Coronary artery (tissue), 2 donors: ENCODE data around the gene SCG5.

Experiments used
- DNase-seq: peaks from one replicate; pipeline ENCODE4 v3.0.0-alpha.2; 2017; ENCODE audit warnings: low spot score
- H3K27ac ChIP-seq, 2 donors: fragments of 200-600 bp; sonication (generic); one replicate each; pipeline ENCODE4 v1.5.1; 2016 to 2019
- H3K4me3 ChIP-seq: fragments of 200-600 bp; sonication (generic); 2 replicates; pipeline ENCODE4 v1.5.1; 2016; ENCODE audit warnings: mild to moderate bottlenecking, moderate library complexity
- TF ChIP-seq, protein P1 (sequence below): fragments of 200-600 bp; sonication (generic); IDR thresholded peaks from one replicate; pipeline ENCODE4 v1.5.1; 2019; ENCODE audit warnings: antibody characterized with exemption

SCG5 gene

DNA sequence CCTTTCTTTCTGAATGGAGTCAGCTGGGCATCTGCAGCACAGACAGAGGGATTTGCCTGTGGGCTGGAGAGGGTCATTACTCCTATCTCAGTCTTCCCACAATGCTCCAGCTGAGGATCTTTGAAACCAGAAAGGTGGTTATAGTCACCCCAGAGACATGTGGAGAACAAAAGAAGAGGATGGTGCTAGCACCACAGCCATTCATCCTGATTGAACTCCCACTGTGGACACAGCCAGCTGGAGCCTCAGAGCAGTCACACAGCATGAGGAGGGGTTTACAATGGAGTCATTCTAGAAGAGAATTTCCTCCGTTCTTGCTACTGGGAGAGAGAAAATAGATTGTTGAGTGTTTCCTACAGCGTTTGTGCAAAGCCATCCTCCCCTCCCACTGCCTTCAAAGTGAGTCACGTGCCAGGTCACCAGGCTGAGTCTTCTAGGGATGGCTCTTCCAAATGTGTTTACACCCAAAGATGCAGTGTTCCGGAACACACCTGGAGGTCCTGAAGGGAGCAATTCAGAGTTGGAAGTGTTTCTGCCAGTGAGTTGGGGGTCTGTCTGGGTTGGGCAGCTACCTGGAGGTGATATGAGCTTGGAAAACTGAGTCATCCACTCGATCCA lies 57.4 kb downstream of the SCG5 start:
- TF ChIP-seq, protein P1, sequence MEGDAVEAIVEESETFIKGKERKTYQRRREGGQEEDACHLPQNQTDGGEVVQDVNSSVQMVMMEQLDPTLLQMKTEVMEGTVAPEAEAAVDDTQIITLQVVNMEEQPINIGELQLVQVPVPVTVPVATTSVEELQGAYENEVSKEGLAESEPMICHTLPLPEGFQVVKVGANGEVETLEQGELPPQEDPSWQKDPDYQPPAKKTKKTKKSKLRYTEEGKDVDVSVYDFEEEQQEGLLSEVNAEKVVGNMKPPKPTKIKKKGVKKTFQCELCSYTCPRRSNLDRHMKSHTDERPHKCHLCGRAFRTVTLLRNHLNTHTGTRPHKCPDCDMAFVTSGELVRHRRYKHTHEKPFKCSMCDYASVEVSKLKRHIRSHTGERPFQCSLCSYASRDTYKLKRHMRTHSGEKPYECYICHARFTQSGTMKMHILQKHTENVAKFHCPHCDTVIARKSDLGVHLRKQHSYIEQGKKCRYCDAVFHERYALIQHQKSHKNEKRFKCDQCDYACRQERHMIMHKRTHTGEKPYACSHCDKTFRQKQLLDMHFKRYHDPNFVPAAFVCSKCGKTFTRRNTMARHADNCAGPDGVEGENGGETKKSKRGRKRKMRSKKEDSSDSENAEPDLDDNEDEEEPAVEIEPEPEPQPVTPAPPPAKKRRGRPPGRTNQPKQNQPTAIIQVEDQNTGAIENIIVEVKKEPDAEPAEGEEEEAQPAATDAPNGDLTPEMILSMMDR = no peak
- no peak overlapping the region for H3K27ac ChIP-seq
- no peak overlapping the region for H3K4me3 ChIP-seq
- no peak for DNase-seq

DNA sequence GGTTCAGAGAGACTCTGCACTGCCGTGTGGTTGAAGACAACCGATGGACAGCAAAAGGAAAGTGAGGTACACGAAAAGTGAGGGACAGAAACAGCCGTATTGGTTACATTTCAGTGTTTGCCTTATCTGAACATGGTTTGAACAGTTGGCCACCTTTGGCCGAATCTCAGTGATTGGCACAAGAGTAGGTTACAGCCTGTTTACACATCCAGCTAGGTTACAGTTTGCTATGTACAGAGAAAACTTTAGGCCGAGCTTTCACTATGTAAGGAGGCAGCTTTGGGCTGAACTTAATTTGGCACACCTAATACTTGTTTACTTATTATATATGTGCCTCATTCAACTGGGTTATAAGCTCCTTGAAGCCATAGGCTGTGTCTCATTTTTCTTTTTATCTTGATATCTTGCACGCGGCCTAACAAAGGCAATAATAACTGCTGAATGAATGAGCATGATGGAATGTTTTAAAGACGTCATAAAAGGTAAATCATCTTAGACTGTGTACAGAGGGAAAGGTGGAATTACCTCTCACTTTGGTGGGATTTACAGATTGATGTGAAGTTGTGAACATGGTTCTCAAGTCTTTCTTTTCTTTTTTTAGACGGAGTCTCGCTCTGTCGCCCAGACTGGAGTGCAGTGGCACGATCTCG lies 59.1 kb downstream of the SCG5 start:
- no peak for DNase-seq
- TF ChIP-seq, protein P1 = no peak
- Histone ChIP-seq H3K4me3 (no peak overlapping the region), H3K27ac (no peak overlapping the region)

DNA sequence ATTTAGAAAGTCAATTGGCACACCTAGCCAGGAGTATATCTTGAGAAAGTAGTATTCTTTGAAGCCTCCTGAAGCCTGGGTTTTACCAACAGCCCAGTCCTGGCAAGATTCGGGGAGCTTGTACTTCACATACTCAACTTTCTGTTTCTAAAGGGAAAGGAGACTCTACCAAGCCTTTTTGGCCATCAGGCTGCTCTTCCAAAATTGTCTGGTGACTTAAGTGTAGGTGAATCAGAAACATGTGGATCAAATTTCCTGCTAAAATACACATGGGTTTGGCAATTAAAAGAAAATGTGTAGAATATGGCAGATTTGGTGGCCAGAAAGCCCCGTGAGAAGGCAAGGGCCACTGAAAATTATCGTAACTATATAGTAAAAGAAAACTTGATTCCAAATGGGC lies 60.4 kb downstream of the SCG5 start:
- H3K4me3 ChIP-seq = no peak overlapping the region
- TF ChIP-seq, protein P1 = no peak
- DNase-seq = no peak
- no peak overlapping the region for H3K27ac ChIP-seq

DNA sequence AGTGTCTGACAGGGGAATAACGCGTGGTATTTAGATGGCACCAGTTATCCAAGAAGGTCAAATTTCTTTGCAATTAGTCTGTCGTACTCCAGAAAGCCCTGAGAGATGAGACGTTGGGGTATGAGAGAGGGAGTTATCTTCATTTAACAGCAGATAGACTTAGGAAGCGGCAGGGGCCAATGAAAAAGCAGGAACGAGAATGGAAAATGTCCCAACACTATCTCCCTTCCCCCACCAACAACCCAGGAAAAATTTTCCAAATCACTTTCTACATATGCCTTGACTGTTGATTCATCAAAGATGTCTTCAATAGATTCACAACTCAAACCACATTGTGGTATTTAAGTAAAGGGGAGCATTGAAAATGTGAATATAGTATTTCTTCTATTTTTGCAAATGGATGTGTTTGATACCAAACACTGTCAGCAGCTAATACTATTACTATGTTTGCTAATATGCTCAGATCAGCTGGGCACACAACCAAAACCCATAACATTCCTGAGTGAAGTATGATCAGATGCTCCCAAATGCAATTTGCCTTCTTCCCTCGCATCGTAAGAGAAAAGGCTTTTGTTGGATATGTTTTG lies 63.0 kb downstream of the SCG5 start:
- no peak overlapping the region for H3K4me3 ChIP-seq

DNA sequence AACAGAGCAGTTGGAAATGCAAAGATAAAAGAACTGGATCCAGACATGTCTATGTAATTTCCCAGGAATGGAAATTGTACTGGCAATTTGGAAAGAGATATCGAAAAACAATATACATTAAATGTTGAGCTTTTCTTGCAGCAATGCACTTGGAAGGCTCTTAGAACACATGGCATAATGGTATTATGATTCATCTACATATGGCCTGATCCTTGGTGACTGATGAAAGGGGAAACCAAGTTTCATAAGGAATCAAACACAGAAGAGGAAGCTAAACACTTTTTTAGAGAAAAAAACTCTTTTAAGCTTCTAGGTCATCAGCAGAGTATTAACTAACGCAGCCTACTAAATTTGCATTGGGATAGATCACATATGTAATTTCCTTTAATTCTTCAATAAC lies 63.9 kb downstream of the SCG5 start:
- no peak overlapping the region for H3K27ac ChIP-seq
- no peak overlapping the region for H3K4me3 ChIP-seq
- no peak for DNase-seq
- TF ChIP-seq, protein P1 = no peak

More for the DNA sequence above, 63.0 kb downstream of the SCG5 start:
- no peak overlapping the region for H3K27ac ChIP-seq
- no peak for DNase-seq
- TF ChIP-seq, protein P1 = no peak

DNA sequence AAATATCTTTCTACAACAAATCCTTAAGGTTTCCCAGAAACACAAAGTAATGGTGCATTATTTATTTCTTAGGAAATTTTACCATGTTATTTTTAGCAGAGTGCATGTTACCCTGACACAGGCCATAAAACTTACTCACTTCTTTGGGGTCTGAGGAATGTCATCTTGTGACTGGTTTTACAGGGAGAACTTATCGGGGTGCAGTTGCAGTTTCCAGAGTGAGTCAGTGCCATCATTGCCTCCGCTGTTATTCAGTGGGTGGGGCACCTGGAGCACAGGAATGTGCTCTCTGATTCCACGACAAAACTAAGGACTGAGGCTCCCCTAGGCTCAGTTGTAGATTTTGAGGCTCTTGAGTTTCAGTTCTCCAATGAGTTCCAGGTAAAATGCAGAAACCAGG lies 65.2 kb downstream of the SCG5 start:
- no peak for DNase-seq
- Histone ChIP-seq H3K4me3 (no peak overlapping the region), H3K27ac (no peak overlapping the region)
- TF ChIP-seq, protein P1 = no peak

DNA sequence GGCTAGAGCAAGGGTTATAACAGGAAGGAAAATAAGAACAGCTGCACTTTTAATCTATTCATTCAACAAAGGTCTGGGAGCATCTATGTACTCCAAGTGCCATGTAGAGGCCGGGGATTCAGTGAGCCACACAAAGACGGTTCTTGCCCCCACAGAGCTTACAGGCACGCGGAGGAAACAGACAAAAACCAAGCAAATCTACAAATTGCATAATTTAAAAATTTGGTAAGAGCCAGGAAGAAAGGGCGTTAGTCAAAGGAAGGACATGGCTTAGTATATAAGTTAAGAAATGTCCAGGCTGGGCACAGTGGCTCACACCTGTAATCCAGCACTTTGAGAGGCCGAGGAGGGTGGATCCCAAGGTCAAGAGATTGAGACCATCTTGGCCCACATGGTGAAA lies 65.9 kb downstream of the SCG5 start:
- TF ChIP-seq, protein P1 = no peak
- no peak for DNase-seq
- Histone ChIP-seq H3K27ac (no peak overlapping the region), H3K4me3 (no peak overlapping the region)
